ENCODE data around the gene TOM1L2.

TOM1L2 gene

GRCh38 chr17:17845046-17845775 lies 127.0 kb downstream of the TOM1L2 start:
- DNase-seq, result no peak

- DNase-seq, result peak; percentile 39
Measured at GRCh38 chr17:17844500-17844899, 127.7 kb downstream of the TOM1L2 start.

- DNase-seq, result no peak
Measured at GRCh38 chr17:17844079-17844478, 128.1 kb downstream of the TOM1L2 start.

- DNase-seq, result no peak
Measured at GRCh38 chr17:17843096-17843495, 129.1 kb downstream of the TOM1L2 start.

GRCh38 chr17:17842111-17842876 lies 129.9 kb downstream of the TOM1L2 start:
- no peak for DNase-seq

- peak; percentile 33 for DNase-seq
Measured at GRCh38 chr17:17841601-17842025, 130.6 kb downstream of the TOM1L2 start.

- peak; percentile 56 for DNase-seq
Measured at GRCh38 chr17:17840751-17841591, 131.2 kb downstream of the TOM1L2 start.

- DNase-seq, result peak; percentile 92
Measured at GRCh38 chr17:17839791-17840707, 132.2 kb downstream of the TOM1L2 start.

- DNase-seq, result peak; percentile 46
Measured at GRCh38 chr17:17837966-17838962, 133.9 kb downstream of the TOM1L2 start.

- no peak for DNase-seq
Measured at GRCh38 chr17:17837380-17837821, 134.8 kb downstream of the TOM1L2 start.

- peak; percentile 61 for DNase-seq
Measured at GRCh38 chr17:17836818-17837379, 135.3 kb downstream of the TOM1L2 start, which contains the start of gene SREBF1. Gene SREBF1, minus strand, starts transcription at chr17:17836986. Its CDS starts 169 bp downstream, at chr17:17836817.

- DNase-seq, result peak; percentile 99
Measured at GRCh38 chr17:17836250-17836817, 135.9 kb downstream of the TOM1L2 start.

GRCh38 chr17:17835415-17836249 lies 136.6 kb downstream of the TOM1L2 start:
- DNase-seq, result no peak

GRCh38 chr17:17834974-17835373 lies 137.2 kb downstream of the TOM1L2 start:
- no peak for DNase-seq

GRCh38 chr17:17833658-17834357 lies 138.4 kb downstream of the TOM1L2 start:
- no peak for DNase-seq

- DNase-seq, result no peak
Measured at GRCh38 chr17:17832032-17832363, 140.2 kb downstream of the TOM1L2 start.

- DNase-seq, result peak; percentile 41
Measured at GRCh38 chr17:17831208-17832031, 140.8 kb downstream of the TOM1L2 start.

All from midbrain (tissue), 1 donor.